Stimulated activated CD8-positive, alpha-beta memory T cell treated with anti-CD3 and anti-CD28 coated beads, Interleukin-7, amount 100 ng/mL, for 24 hours (primary cell): ENCODE results near the gene RPEL1.

ENCODE experiments used
- DNase-seq: peaks from one replicate; pipeline ENCODE4 v3.0.0-alpha.2; 2020; ENCODE audit warnings: low read depth

RPEL1 gene

GRCh38 chr10:103280506-103280905, 34.8 kb downstream of the RPEL1 start:
- no peak for DNase-seq

- DNase-seq = no peak
Observed at GRCh38 chr10:103281753-103282152, 36.1 kb downstream of the RPEL1 start.

- no peak for DNase-seq
Observed at GRCh38 chr10:103282961-103283360, 37.3 kb downstream of the RPEL1 start.

- no peak for DNase-seq
Observed at GRCh38 chr10:103284170-103284569, 38.5 kb downstream of the RPEL1 start.

GRCh38 chr10:103287992-103288391, 42.3 kb downstream of the RPEL1 start:
- DNase-seq = no peak

- no peak for DNase-seq
Observed at GRCh38 chr10:103291588-103291987, 45.9 kb downstream of the RPEL1 start.

- no peak for DNase-seq
Observed at GRCh38 chr10:103295374-103296015, 49.8 kb downstream of the RPEL1 start.
